DOHH2 (cell line): ENCODE data around the gene MAGEA9B.
"Not testable (repeated sequence)": the region's sequence is repeated elsewhere in the genome, so short reads cannot be mapped to it uniquely, and the experiment has no call there.

Experiments
- H3F3A ChIP-seq: fragments of 200-600 bp; sonication (generic), shearing (Covaris generic); 2 replicates; pipeline ENCODE4 v1.6.0; 2016; ENCODE audit warnings: antibody characterized with exemption, mild to moderate bottlenecking; ENCODE audit not compliant: control insufficient read depth, insufficient read depth
- H3K27ac ChIP-seq: fragments of 200-600 bp; sonication (generic); 2 replicates; pipeline ENCODE4 v1.5.1; 2014; ENCODE audit warnings: low read depth, mild to moderate bottlenecking, low read length, moderate library complexity
- H3K27me3 ChIP-seq: fragments of 200-600 bp; sonication (generic); 2 replicates; pipeline ENCODE4 v1.6.1; 2014; ENCODE audit warnings: mild to moderate bottlenecking, low read length, mixed read lengths; ENCODE audit not compliant: control insufficient read depth
- H3K36me3 ChIP-seq: fragments of 200-600 bp; sonication (generic); 2 replicates; pipeline ENCODE4 v1.6.1; 2014; ENCODE audit warnings: mild to moderate bottlenecking, low read length, moderate library complexity, mixed read lengths; ENCODE audit not compliant: control insufficient read depth
- H3K4me1 ChIP-seq: fragments of 200-600 bp; sonication (generic); 2 replicates; pipeline ENCODE4 v1.6.1; 2014; ENCODE audit warnings: mild to moderate bottlenecking, low read length, mixed read lengths; ENCODE audit not compliant: control insufficient read depth
- H3K4me2 ChIP-seq: fragments of 200-600 bp; sonication (generic); 2 replicates; pipeline ENCODE4 v1.6.0; 2014; ENCODE audit warnings: mild to moderate bottlenecking, low read length, moderate library complexity
- H3K4me3 ChIP-seq: fragments of 200-600 bp; sonication (generic); 2 replicates; pipeline ENCODE4 v1.5.1; 2014; ENCODE audit warnings: mild to moderate bottlenecking, low read length, mixed read lengths
- H3K79me2 ChIP-seq: fragments of 200-600 bp; sonication (generic); 2 replicates; pipeline ENCODE4 v1.6.1; 2014; ENCODE audit warnings: mild to moderate bottlenecking, low read length, mixed read lengths; ENCODE audit not compliant: control insufficient read depth
- H3K9me2 ChIP-seq: fragments of 200-600 bp; sonication (generic); replicated peaks from 2 replicates; pipeline ENCODE4 v1.6.1; 2014; ENCODE audit warnings: mild to moderate bottlenecking, low read length, mixed read lengths; ENCODE audit not compliant: control insufficient read depth
- H3K9me3 ChIP-seq: fragments of 200-600 bp; sonication (generic); 2 replicates; pipeline ENCODE4 v1.6.1; 2014; ENCODE audit warnings: antibody characterized with exemption, low read length, mixed read lengths; ENCODE audit not compliant: control insufficient read depth, insufficient read depth
- H4K20me1 ChIP-seq: fragments of 200-600 bp; sonication (generic); 2 replicates; pipeline ENCODE4 v1.6.0; 2014; ENCODE audit warnings: low read depth, mild to moderate bottlenecking, antibody characterized with exemption, low read length, moderate library complexity; ENCODE audit not compliant: control insufficient read depth, insufficient read depth
- CTCF ChIP-seq: fragments of 200-600 bp; sonication (generic); IDR thresholded peaks from one replicate; pipeline ENCODE4 v1.5.1; 2014; ENCODE audit warnings: antibody characterized with exemption, mild to moderate bottlenecking, low read depth, low read length; ENCODE audit not compliant: poor library complexity, severe bottlenecking
- EZH2phosphoT487 ChIP-seq: fragments of 200-600 bp; sonication (generic); IDR thresholded peaks from 2 replicates; pipeline ENCODE4 v1.6.1; 2017; ENCODE audit warnings: borderline replicate concordance, mild to moderate bottlenecking, antibody characterized with exemption, low read length, moderate library complexity, mixed read lengths

The MAGEA9B gene

GRCh38 chrX:149567621-149568417 is 19.4 kb downstream of the MAGEA9B start:
- no peaks in the 10 kb centered on the region for H3K27me3 ChIP-seq
- no peaks in the 10 kb centered on the region for H3K9me2 ChIP-seq
- no peaks in the 10 kb centered on the region for H3K9me3 ChIP-seq
- no peaks in the 10 kb centered on the region for H3K36me3 ChIP-seq
- no peaks in the 10 kb centered on the region for H3K4me1 ChIP-seq
- H3K27ac ChIP-seq, result no peak overlapping the region
- H3K4me2 ChIP-seq, result no peak overlapping the region
- H3K79me2 ChIP-seq, result no peaks in the 10 kb centered on the region
- no peaks in the 10 kb centered on the region for H4K20me1 ChIP-seq
- H3K4me3 ChIP-seq, result no peak overlapping the region
- no peak for TF ChIP-seq EZH2phosphoT487
- no peak for TF ChIP-seq CTCF
- H3F3A ChIP-seq, result no peaks in the 10 kb centered on the region

- H3K4me3 ChIP-seq, result no peak overlapping the region
- no peaks in the 10 kb centered on the region for H3K79me2 ChIP-seq
- TF ChIP-seq CTCF (no peak), EZH2phosphoT487 (no peak)
- no peaks in the 10 kb centered on the region for H3K9me3 ChIP-seq
- H3F3A ChIP-seq, result no peaks in the 10 kb centered on the region
- no peaks in the 10 kb centered on the region for H3K4me1 ChIP-seq
- H3K27me3 ChIP-seq, result no peaks in the 10 kb centered on the region
- no peaks in the 10 kb centered on the region for H3K9me2 ChIP-seq
- no peak overlapping the region for H3K4me2 ChIP-seq
- H4K20me1 ChIP-seq, result no peaks in the 10 kb centered on the region
- H3K36me3 ChIP-seq, result no peaks in the 10 kb centered on the region
- no peak overlapping the region for H3K27ac ChIP-seq
These were observed 23.9 kb downstream of the MAGEA9B start for GRCh38 chrX:149563359-149563758.

GRCh38 chrX:149555251-149555650 is 32.0 kb downstream of the MAGEA9B start:
- not testable (repeated sequence) for H3K9me3 ChIP-seq, H3K4me3 ChIP-seq, H3K27me3 ChIP-seq, H3K79me2 ChIP-seq, H3K9me2 ChIP-seq, H3F3A ChIP-seq, H3K4me2 ChIP-seq, H4K20me1 ChIP-seq, H3K4me1 ChIP-seq, H3K36me3 ChIP-seq, H3K27ac ChIP-seq

- not testable (repeated sequence) for H3K9me3 ChIP-seq, H3K79me2 ChIP-seq, H3K27me3 ChIP-seq, H3K4me1 ChIP-seq, H3F3A ChIP-seq, H3K27ac ChIP-seq, H3K4me2 ChIP-seq, H3K9me2 ChIP-seq, H3K4me3 ChIP-seq, H4K20me1 ChIP-seq, H3K36me3 ChIP-seq
These were observed 35.4 kb downstream of the MAGEA9B start for GRCh38 chrX:149551939-149552248.

GRCh38 chrX:149551245-149551938 is 35.9 kb downstream of the MAGEA9B start:
- not testable (repeated sequence) for H3K4me2 ChIP-seq, H3K9me2 ChIP-seq, H3K4me3 ChIP-seq, H3K36me3 ChIP-seq, H3K4me1 ChIP-seq, H3K27me3 ChIP-seq, H3K9me3 ChIP-seq, H3F3A ChIP-seq, H3K79me2 ChIP-seq, H3K27ac ChIP-seq, H4K20me1 ChIP-seq

- H3F3A ChIP-seq, H3K9me3 ChIP-seq, H3K27ac ChIP-seq, H3K36me3 ChIP-seq, H3K27me3 ChIP-seq, H3K4me3 ChIP-seq, H3K4me1 ChIP-seq, H3K4me2 ChIP-seq, H3K79me2 ChIP-seq, H4K20me1 ChIP-seq, H3K9me2 ChIP-seq: not testable (repeated sequence)
These were observed 36.8 kb downstream of the MAGEA9B start for GRCh38 chrX:149550454-149550853.
